GM23338 (cell line): ENCODE measurements around the gene CAPN1. TPM values are rescaled to one million over a fixed set of nuclear protein-coding genes. Genes with fewer than 3 reads are reported as not detected.

Source experiments
- ATAC-seq: fragments of 200-7000 bp; cut with Tn5 transposase; 3 replicates; pipeline ENCODE4 v1.9.1; 2020
- DNase-seq: peaks from one replicate; pipeline ENCODE4 v3.0.0-alpha.2; 2015; ENCODE audit warnings: low spot score
- H2AFZ ChIP-seq: fragments of 200-600 bp; sonication (generic); 2 replicates; pipeline ENCODE4 v1.8.0; 2016; ENCODE audit warnings: antibody characterized with exemption, mild to moderate bottlenecking, moderate library complexity
- H3F3A ChIP-seq: fragments of 200-600 bp; sonication (generic); replicated peaks from 2 replicates; pipeline ENCODE4 v1.8.0; 2017; ENCODE audit warnings: antibody characterized with exemption, mixed run types, low read depth
- H3K27ac ChIP-seq: fragments of 200-600 bp; sonication (generic); 2 replicates; pipeline ENCODE4 v1.6.1; 2016; ENCODE audit warnings: low read depth
- H3K27me3 ChIP-seq: fragments of 200-600 bp; sonication (generic); 2 replicates; pipeline ENCODE4 v1.8.0; 2016; ENCODE audit warnings: mild to moderate bottlenecking, mixed run types, moderate library complexity; ENCODE audit not compliant: insufficient read depth
- H3K36me3 ChIP-seq: fragments of 200-600 bp; sonication (generic); 2 replicates; pipeline ENCODE4 v1.8.0; 2016; ENCODE audit warnings: mild to moderate bottlenecking; ENCODE audit not compliant: insufficient read depth
- H3K4me1 ChIP-seq: fragments of 200-600 bp; sonication (generic); 2 replicates; pipeline ENCODE4 v1.8.0; 2016; ENCODE audit warnings: mild to moderate bottlenecking, moderate library complexity; ENCODE audit not compliant: insufficient read depth
- H3K4me2 ChIP-seq: fragments of 200-600 bp; sonication (generic); 2 replicates; pipeline ENCODE4 v1.7.1; 2017; ENCODE audit warnings: mixed run types
- H3K4me3 ChIP-seq: fragments of 200-600 bp; sonication (generic); 2 replicates; pipeline ENCODE4 v1.6.1; 2016; ENCODE audit warnings: mixed run types
- H3K79me2 ChIP-seq: fragments of 200-600 bp; sonication (generic); replicated peaks from 2 replicates; pipeline ENCODE4 v1.8.0; 2017; ENCODE audit warnings: mild to moderate bottlenecking; ENCODE audit not compliant: insufficient read depth
- H3K9me2 ChIP-seq: fragments of 200-600 bp; sonication (generic); 2 replicates; pipeline ENCODE4 v1.8.0; 2017; ENCODE audit not compliant: insufficient read depth
- H4K20me1 ChIP-seq: fragments of 200-600 bp; sonication (generic); replicated peaks from 2 replicates; pipeline ENCODE4 v1.8.0; 2017; ENCODE audit warnings: mild to moderate bottlenecking; ENCODE audit not compliant: insufficient read depth
- H3K27ac Mint-ChIP-seq: 2 replicates; pipeline ENCODE4 v1.8.0; 2020; ENCODE audit warnings: inconsistent platforms, mild to moderate bottlenecking, moderate library complexity, mixed read lengths
- H3K27me3 Mint-ChIP-seq: 3 replicates; pipeline ENCODE4 v1.8.0; 2022; ENCODE audit warnings: low read depth, mild to moderate bottlenecking, moderate library complexity, mixed read lengths, inconsistent platforms; ENCODE audit not compliant: insufficient read depth, poor library complexity
- H3K36me3 Mint-ChIP-seq: 3 replicates; pipeline ENCODE4 v1.8.0; 2021; ENCODE audit warnings: low read depth, mild to moderate bottlenecking, inconsistent platforms, moderate library complexity, mixed read lengths
- H3K4me1 Mint-ChIP-seq: 3 replicates; pipeline ENCODE4 v1.8.0; 2020; ENCODE audit warnings: mild to moderate bottlenecking, inconsistent platforms, mixed read lengths
- H3K4me3 Mint-ChIP-seq: 3 replicates; pipeline ENCODE4 v1.8.0; 2021; ENCODE audit warnings: moderate library complexity, mild to moderate bottlenecking, inconsistent platforms, mixed read lengths
- H3K9me3 Mint-ChIP-seq: 3 replicates; pipeline ENCODE4 v1.8.0; 2020; ENCODE audit warnings: moderate library complexity, mild to moderate bottlenecking, inconsistent platforms, mixed read lengths
- CREB1 ChIP-seq: fragments of 250-450 bp; sonication (Bioruptor Pico); IDR thresholded peaks from 2 replicates; pipeline ENCODE4 v1.5.0; 2020; ENCODE audit warnings: low read depth, mild to moderate bottlenecking, moderate library complexity
- EZH2 ChIP-seq: fragments of 200-600 bp; sonication (generic); IDR thresholded peaks from one replicate; pipeline ENCODE4 v1.8.0; 2017; ENCODE audit warnings: antibody characterized with exemption, mild to moderate bottlenecking, low read depth; ENCODE audit not compliant: unreplicated experiment
- EZH2phosphoT487 ChIP-seq: fragments of 200-600 bp; sonication (generic); IDR thresholded peaks from one replicate; pipeline ENCODE4 v1.8.1; 2018; ENCODE audit warnings: antibody characterized with exemption; ENCODE audit not compliant: unreplicated experiment
- JUNB ChIP-seq: IDR thresholded peaks from one replicate; pipeline ENCODE4 v1.6.1; 2016; ENCODE audit warnings: antibody characterized with exemption; ENCODE audit not compliant: unreplicated experiment
- NANOG ChIP-seq: IDR thresholded peaks from 2 replicates; pipeline ENCODE4 v1.6.1; 2016; ENCODE audit warnings: antibody characterized with exemption, borderline replicate concordance
- POLR2AphosphoS5 ChIP-seq: IDR thresholded peaks from 2 replicates; pipeline ENCODE4 v1.6.1; 2016; ENCODE audit warnings: antibody characterized with exemption, low read depth
- STAT1 ChIP-seq: IDR thresholded peaks from one replicate; pipeline ENCODE4 v1.6.1; 2016; ENCODE audit warnings: antibody characterized with exemption; ENCODE audit not compliant: unreplicated experiment
- ZNF114 ChIP-seq: fragments of 250-450 bp; sonication (Bioruptor Pico); IDR thresholded peaks from 2 replicates; pipeline ENCODE4 v1.5.0; 2020; ENCODE audit warnings: mild to moderate bottlenecking, moderate library complexity
- ZNF331 ChIP-seq: fragments of 250-450 bp; sonication (Bioruptor Pico); IDR thresholded peaks from 2 replicates; pipeline ENCODE4 v1.5.0; 2020; ENCODE audit warnings: low read depth, mild to moderate bottlenecking, moderate library complexity
- polyA plus RNA-seq: library from polyadenylated mRNA; unstranded; fragments of >200 nt; fragmentation: Nextera tagmentation; extraction: Ambion mirVana; gene quantifications from 2 replicates; pipeline ENCODE4 v1.2.1, GENCODE V29; 2016
- total RNA-seq: library from RNA; depleted of rRNA; stranded (reverse); fragments of >200 nt; shearing (Covaris generic); gene quantifications from 2 replicates; pipeline ENCODE4 v1.2.3, GENCODE V29; 2014
- TF ChIP-seq, protein P1 (sequence below): fragments of 250-450 bp; sonication (Bioruptor Pico); IDR thresholded peaks from 2 replicates; pipeline ENCODE4 v1.5.0; 2020; ENCODE audit warnings: mild to moderate bottlenecking, moderate library complexity
- TF ChIP-seq, protein P2 (sequence below), 2 experiments: fragments of 200-600 bp in 1 of 2; sonication (generic) in 1 of 2; conservative IDR thresholded peaks; 2 replicates each; pipeline versions ENCODE4 v1.5.1 to v1.6.1; 2016 to 2017; ENCODE audit warnings: antibody characterized with exemption in 2 of 2, low read depth in 2 of 2, mild to moderate bottlenecking in 2 of 2, moderate library complexity in 1 of 2
- TF ChIP-seq, protein P3 (sequence below): IDR thresholded peaks from one replicate; pipeline ENCODE4 v1.6.1; 2018; ENCODE audit warnings: antibody characterized with exemption; ENCODE audit not compliant: unreplicated experiment
- TF ChIP-seq, protein P4 (sequence below): IDR thresholded peaks from 2 replicates; pipeline ENCODE4 v1.6.1; 2016; ENCODE audit warnings: antibody characterized with exemption

Gene CAPN1
- total and polyA plus RNA-seq, 2 experiments from 2014 or later, result 67.3 to 277 TPM

DNA sequence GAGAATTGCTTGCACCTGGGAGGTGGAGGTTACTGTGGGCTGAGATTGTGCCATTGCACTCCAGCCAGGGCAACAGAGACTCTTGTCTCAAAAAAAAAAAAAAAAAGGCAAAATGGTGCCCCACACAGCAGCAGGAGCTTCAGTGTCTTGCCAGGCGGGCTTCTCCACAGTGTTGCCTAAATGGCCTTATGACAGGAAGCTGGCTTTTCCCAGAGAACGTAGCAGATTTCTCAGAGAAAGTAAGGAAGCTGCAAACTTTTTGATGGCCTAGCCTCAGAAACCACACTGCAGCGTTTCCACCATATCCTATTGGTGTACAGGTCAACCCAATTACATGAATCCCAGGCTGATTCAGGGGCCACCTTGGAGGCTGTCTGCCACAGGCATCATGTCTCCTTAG is 24.4 kb upstream of the CAPN1 start:
- Histone ChIP-seq H3K27ac (no peak overlapping the region), H3F3A (no peaks in the 10 kb centered on the region), H3K27me3 (no peaks in the 10 kb centered on the region), H3K79me2 (no peaks in the 10 kb centered on the region), H3K4me3 (no peak overlapping the region), H2AFZ (no peak overlapping the region), H3K4me1 (no peaks in the 10 kb centered on the region), H3K4me2 (no peak overlapping the region), H3K36me3 (no peaks in the 10 kb centered on the region), H4K20me1 (no peaks in the 10 kb centered on the region), H3K9me2 (no peaks in the 10 kb centered on the region)
- ATAC-seq, result no peak
- Mint-ChIP-seq H3K4me3 (no peak overlapping the region), H3K27ac (no peak overlapping the region), H3K27me3 (no peaks in the 10 kb centered on the region), H3K36me3 (no peaks in the 10 kb centered on the region), H3K4me1 (no peaks in the 10 kb centered on the region), H3K9me3 (no peaks in the 10 kb centered on the region)
- no peak for TF ChIP-seq NANOG
- TF ChIP-seq, protein P1, sequence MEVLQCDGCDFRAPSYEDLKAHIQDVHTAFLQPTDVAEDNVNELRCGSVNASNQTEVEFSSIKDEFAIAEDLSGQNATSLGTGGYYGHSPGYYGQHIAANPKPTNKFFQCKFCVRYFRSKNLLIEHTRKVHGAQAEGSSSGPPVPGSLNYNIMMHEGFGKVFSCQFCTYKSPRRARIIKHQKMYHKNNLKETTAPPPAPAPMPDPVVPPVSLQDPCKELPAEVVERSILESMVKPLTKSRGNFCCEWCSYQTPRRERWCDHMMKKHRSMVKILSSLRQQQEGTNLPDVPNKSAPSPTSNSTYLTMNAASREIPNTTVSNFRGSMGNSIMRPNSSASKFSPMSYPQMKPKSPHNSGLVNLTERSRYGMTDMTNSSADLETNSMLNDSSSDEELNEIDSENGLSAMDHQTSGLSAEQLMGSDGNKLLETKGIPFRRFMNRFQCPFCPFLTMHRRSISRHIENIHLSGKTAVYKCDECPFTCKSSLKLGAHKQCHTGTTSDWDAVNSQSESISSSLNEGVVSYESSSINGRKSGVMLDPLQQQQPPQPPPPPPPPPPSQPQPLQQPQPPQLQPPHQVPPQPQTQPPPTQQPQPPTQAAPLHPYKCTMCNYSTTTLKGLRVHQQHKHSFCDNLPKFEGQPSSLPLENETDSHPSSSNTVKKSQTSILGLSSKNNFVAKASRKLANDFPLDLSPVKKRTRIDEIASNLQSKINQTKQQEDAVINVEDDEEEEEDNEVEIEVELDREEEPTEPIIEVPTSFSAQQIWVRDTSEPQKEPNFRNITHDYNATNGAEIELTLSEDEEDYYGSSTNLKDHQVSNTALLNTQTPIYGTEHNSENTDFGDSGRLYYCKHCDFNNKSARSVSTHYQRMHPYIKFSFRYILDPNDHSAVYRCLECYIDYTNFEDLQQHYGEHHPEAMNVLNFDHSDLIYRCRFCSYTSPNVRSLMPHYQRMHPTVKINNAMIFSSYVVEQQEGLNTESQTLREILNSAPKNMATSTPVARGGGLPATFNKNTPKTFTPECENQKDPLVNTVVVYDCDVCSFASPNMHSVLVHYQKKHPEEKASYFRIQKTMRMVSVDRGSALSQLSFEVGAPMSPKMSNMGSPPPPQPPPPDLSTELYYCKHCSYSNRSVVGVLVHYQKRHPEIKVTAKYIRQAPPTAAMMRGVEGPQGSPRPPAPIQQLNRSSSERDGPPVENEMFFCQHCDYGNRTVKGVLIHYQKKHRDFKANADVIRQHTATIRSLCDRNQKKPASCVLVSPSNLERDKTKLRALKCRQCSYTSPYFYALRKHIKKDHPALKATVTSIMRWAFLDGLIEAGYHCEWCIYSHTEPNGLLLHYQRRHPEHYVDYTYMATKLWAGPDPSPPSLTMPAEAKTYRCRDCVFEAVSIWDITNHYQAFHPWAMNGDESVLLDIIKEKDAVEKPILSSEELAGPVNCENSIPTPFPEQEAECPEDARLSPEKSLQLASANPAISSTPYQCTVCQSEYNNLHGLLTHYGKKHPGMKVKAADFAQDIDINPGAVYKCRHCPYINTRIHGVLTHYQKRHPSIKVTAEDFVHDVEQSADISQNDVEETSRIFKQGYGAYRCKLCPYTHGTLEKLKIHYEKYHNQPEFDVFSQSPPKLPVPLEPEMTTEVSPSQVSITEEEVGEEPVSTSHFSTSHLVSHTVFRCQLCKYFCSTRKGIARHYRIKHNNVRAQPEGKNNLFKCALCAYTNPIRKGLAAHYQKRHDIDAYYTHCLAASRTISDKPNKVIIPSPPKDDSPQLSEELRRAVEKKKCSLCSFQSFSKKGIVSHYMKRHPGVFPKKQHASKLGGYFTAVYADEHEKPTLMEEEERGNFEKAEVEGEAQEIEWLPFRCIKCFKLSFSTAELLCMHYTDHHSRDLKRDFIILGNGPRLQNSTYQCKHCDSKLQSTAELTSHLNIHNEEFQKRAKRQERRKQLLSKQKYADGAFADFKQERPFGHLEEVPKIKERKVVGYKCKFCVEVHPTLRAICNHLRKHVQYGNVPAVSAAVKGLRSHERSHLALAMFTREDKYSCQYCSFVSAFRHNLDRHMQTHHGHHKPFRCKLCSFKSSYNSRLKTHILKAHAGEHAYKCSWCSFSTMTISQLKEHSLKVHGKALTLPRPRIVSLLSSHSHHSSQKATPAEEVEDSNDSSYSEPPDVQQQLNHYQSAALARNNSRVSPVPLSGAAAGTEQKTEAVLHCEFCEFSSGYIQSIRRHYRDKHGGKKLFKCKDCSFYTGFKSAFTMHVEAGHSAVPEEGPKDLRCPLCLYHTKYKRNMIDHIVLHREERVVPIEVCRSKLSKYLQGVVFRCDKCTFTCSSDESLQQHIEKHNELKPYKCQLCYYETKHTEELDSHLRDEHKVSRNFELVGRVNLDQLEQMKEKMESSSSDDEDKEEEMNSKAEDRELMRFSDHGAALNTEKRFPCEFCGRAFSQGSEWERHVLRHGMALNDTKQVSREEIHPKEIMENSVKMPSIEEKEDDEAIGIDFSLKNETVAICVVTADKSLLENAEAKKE (CRISPR knock-in tag), result no peak
- no peak for TF ChIP-seq JUNB
- no peak for TF ChIP-seq EZH2
- no peak for TF ChIP-seq EZH2phosphoT487
- TF ChIP-seq, protein P2, sequence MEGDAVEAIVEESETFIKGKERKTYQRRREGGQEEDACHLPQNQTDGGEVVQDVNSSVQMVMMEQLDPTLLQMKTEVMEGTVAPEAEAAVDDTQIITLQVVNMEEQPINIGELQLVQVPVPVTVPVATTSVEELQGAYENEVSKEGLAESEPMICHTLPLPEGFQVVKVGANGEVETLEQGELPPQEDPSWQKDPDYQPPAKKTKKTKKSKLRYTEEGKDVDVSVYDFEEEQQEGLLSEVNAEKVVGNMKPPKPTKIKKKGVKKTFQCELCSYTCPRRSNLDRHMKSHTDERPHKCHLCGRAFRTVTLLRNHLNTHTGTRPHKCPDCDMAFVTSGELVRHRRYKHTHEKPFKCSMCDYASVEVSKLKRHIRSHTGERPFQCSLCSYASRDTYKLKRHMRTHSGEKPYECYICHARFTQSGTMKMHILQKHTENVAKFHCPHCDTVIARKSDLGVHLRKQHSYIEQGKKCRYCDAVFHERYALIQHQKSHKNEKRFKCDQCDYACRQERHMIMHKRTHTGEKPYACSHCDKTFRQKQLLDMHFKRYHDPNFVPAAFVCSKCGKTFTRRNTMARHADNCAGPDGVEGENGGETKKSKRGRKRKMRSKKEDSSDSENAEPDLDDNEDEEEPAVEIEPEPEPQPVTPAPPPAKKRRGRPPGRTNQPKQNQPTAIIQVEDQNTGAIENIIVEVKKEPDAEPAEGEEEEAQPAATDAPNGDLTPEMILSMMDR (conservative IDR thresholded peaks at IDR 0.05; ENCODE audit: low read depth in 2 of 2), result no peak
- TF ChIP-seq, protein P3, sequence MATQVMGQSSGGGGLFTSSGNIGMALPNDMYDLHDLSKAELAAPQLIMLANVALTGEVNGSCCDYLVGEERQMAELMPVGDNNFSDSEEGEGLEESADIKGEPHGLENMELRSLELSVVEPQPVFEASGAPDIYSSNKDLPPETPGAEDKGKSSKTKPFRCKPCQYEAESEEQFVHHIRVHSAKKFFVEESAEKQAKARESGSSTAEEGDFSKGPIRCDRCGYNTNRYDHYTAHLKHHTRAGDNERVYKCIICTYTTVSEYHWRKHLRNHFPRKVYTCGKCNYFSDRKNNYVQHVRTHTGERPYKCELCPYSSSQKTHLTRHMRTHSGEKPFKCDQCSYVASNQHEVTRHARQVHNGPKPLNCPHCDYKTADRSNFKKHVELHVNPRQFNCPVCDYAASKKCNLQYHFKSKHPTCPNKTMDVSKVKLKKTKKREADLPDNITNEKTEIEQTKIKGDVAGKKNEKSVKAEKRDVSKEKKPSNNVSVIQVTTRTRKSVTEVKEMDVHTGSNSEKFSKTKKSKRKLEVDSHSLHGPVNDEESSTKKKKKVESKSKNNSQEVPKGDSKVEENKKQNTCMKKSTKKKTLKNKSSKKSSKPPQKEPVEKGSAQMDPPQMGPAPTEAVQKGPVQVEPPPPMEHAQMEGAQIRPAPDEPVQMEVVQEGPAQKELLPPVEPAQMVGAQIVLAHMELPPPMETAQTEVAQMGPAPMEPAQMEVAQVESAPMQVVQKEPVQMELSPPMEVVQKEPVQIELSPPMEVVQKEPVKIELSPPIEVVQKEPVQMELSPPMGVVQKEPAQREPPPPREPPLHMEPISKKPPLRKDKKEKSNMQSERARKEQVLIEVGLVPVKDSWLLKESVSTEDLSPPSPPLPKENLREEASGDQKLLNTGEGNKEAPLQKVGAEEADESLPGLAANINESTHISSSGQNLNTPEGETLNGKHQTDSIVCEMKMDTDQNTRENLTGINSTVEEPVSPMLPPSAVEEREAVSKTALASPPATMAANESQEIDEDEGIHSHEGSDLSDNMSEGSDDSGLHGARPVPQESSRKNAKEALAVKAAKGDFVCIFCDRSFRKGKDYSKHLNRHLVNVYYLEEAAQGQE, result no peak
- TF ChIP-seq ZNF114, result no peak
- TF ChIP-seq POLR2AphosphoS5, result no peak
- TF ChIP-seq, protein P4, sequence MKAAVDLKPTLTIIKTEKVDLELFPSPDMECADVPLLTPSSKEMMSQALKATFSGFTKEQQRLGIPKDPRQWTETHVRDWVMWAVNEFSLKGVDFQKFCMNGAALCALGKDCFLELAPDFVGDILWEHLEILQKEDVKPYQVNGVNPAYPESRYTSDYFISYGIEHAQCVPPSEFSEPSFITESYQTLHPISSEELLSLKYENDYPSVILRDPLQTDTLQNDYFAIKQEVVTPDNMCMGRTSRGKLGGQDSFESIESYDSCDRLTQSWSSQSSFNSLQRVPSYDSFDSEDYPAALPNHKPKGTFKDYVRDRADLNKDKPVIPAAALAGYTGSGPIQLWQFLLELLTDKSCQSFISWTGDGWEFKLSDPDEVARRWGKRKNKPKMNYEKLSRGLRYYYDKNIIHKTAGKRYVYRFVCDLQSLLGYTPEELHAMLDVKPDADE, result no peak
- TF ChIP-seq ZNF331 (CRISPR knock-in tag), result no peak
- no peak for TF ChIP-seq STAT1
- no peak for TF ChIP-seq CREB1 (CRISPR knock-in tag)
- DNase-seq, result no peak
